ENCODE measurements around the gene GPER1.
"Not testable (repeated sequence)": the region's sequence is repeated elsewhere in the genome, so short reads cannot be mapped to it uniquely, and the experiment has no call there.

Gene GPER1

GRCh38 chr7:1142051-1142635, 54.2 kb downstream of the GPER1 start:
- no peak for DNase-seq
- TF ChIP-seq GATA1 (IDR thresholded peaks at IDR 0.05; ENCODE audit: low read depth, low read length) (no peak), POLR2A (IDR thresholded peaks at IDR 0.05; ENCODE audit: low read length) (no peak)

- DNase-seq, result not testable (repeated sequence)
Observed at GRCh38 chr7:1143031-1143430, 55.1 kb downstream of the GPER1 start.

Measured in erythroblast (primary cell).